ENCODE data around the gene XRN1.

DNA sequence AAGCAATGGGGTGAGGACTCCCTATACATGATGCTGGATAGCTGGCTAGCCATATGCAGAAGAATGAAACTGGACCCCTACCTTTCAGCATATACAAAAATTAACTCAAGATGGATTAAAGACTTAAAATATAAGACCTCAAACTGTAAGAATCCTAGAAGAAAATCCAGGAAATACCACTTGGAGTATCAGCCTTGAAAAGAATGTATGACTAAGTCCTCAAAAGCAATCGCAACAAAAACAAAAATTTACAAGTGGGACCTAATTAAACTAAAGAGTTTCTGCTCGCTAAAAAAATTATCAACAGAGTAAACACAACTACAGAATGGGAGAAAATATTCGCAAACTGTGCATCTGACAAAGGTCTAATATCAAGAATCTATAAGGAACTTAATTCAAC, 94.3 kb downstream of the XRN1 start:
- TF ChIP-seq POLR2A (IDR thresholded peaks at IDR 0.05): no peak
- TF ChIP-seq, protein P1, sequence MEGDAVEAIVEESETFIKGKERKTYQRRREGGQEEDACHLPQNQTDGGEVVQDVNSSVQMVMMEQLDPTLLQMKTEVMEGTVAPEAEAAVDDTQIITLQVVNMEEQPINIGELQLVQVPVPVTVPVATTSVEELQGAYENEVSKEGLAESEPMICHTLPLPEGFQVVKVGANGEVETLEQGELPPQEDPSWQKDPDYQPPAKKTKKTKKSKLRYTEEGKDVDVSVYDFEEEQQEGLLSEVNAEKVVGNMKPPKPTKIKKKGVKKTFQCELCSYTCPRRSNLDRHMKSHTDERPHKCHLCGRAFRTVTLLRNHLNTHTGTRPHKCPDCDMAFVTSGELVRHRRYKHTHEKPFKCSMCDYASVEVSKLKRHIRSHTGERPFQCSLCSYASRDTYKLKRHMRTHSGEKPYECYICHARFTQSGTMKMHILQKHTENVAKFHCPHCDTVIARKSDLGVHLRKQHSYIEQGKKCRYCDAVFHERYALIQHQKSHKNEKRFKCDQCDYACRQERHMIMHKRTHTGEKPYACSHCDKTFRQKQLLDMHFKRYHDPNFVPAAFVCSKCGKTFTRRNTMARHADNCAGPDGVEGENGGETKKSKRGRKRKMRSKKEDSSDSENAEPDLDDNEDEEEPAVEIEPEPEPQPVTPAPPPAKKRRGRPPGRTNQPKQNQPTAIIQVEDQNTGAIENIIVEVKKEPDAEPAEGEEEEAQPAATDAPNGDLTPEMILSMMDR (IDR thresholded peaks at IDR 0.05): no peak
